CD4-positive, alpha-beta T cell treated with Interleukin-17A for 4 hours (primary cell): ENCODE results near the gene CBLL1.
A peak's percentile ranks its signal among the peaks of the same experiment; 100 is the strongest.

ENCODE experiments used
- DNase-seq: peaks from one replicate; pipeline ENCODE4 v3.0.0-alpha.2; 2020; ENCODE audit warnings: mixed read lengths

The CBLL1 gene

GRCh38 chr7:107743567-107744344, at the start of gene CBLL1:
CBLL1 (plus strand) TSS chr7:107744142; CDS start chr7:107744164, 22 bp downstream.
- peak; percentile 98 for DNase-seq

DNA sequence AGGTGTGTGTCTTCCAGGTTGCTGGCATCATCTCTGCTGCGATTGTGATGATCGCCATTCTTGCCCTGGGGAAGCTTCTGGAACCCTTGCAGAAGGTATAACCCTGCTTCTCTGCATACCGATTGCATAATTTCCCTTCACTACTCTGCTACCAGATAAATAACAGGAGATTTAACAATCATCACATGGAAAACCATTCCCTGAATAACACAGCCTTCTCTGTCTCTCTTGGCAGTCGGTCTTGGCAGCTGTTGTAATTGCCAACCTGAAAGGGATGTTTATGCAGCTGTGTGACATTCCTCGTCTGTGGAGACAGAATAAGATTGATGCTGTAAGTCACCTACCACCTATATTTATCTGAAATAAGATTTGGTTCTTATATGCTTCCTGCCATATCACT, 49.6 kb upstream of the CBLL1 start:
- DNase-seq = no peak

DNA sequence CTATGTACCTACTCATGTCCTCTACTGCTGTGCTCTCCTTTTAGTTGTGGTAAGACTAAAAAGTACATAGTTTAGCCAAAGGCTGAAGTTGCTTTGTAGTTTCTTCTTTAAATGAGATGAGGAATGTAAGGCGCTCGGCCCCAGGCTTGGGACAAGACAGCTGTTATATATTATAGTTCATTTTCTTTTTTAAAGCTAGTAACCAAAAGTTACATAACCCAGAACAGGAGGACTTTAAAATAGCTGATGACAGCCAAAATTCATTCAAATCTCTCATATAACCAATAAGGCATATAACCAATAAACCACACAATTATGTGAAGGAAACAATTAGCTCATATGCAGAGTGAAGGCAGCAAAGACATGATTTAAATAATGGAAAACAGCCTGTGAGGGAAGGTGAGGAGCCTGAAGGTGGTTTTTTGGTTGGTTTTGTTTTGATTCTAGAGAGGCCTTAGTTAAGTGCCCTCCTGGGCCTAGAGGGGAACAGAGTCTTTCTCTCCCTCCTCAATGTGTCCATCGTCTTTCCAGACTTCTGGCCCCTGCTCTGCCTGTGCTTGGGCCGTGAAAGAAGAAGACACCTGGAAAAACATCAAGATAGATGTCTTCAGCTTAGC, 47.5 kb upstream of the CBLL1 start:
- no peak for DNase-seq

- DNase-seq = no peak
These were observed 46.5 kb upstream of the CBLL1 start for GRCh38 chr7:107697321-107698049.

DNA sequence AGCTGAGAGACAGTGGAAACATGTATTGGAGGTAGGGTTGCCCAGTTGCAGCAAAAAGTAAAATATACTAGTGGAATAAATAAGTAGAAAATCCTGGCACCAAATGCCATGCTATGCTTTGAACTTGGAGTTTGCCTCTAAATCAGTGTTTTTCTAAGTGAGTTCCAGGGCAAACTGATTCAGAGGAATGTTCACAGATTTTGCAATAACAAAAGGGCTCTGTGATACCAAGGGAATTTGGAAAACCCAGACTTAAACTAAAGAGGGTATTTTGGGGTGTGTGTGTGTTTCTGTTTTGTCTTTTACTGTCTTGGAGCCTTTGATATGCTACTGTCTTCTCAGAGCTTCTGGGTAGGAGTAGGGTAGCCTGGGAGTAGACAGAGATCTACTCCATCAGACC, 43.4 kb upstream of the CBLL1 start:
- DNase-seq = no peak

DNA sequence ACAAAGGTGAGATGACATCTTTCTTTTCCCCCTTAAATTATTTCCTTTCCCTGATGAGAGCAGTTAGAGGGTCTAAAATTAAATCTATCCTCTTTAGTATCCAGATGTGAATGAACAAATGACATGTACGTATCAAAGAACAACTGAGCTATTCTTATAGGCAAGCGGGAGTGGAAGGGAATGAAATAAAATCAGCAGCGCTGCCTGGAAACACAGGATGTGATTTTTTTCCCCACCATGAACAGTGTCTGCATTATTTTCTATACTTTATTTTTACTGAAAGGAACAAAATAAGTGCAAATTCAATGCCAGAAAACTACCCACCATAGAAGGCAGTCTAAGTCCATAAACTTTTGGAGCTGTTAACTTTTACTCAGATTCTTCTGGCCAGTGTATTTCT, 42.8 kb upstream of the CBLL1 start:
- no peak for DNase-seq

- no peak for DNase-seq
These were observed 40.7 kb upstream of the CBLL1 start for GRCh38 chr7:107703219-107703618.

DNA sequence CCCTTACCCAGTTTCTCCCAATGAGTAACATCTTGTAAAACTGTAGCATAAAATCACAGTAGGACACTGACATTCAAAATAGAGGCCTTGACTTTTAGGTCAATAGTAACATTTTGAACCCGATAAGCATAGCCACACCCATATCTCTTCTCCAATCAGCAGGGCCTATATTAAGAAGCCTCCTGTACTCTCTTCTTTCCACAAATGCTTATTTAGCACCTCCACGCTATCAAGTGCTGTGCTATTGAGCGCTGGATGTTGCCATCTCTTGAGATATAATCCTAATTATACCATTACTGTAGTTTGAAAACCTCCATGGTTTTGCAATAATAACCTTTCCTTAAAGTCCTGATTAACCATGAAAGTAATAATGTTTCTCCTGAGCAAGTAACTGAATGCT, 40.1 kb upstream of the CBLL1 start:
- DNase-seq = no peak

- no peak for DNase-seq
These were observed 35.0 kb upstream of the CBLL1 start for GRCh38 chr7:107708956-107709355.

- no peak for DNase-seq
These were observed 32.6 kb upstream of the CBLL1 start for GRCh38 chr7:107711301-107711700.

DNA sequence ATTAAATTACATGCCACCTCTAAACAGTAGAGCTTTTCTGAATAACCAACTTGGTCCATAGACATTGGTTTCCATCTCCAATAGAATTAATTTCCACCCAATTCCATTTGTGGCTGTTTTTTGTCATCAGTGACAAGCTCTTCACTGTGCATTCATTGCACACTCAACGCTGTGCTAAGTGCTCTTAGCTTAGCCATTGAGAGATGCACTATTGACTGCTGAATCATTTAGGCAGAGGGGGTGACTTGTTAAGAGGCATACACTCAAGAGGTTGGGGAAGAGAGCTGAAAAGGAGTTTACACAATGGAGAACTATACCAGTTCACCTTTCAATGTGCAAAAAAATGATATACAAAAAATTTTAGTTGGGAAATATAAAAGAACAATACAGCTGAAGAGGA, 31.9 kb upstream of the CBLL1 start:
- no peak for DNase-seq

GRCh38 chr7:107712896-107713295, 31.0 kb upstream of the CBLL1 start:
- DNase-seq = no peak

DNA sequence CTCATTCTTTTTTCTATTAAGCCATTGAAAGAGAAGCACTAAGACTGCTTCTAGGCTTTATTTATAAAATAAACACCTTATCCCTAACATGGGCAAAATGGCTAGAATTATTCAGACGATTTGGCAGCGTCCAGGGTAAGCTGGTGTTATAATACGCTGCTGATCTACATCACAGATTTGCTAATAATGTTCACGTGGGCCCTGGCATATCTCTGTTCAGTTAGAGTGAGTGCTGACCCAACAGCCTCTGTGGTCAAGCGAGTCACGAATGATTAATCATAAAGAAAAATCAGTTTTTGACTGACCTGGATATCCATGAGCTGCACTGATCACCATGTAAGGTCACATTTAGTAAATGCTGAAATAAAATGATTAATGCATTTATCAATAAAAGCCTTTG, 28.4 kb upstream of the CBLL1 start:
- no peak for DNase-seq

DNA sequence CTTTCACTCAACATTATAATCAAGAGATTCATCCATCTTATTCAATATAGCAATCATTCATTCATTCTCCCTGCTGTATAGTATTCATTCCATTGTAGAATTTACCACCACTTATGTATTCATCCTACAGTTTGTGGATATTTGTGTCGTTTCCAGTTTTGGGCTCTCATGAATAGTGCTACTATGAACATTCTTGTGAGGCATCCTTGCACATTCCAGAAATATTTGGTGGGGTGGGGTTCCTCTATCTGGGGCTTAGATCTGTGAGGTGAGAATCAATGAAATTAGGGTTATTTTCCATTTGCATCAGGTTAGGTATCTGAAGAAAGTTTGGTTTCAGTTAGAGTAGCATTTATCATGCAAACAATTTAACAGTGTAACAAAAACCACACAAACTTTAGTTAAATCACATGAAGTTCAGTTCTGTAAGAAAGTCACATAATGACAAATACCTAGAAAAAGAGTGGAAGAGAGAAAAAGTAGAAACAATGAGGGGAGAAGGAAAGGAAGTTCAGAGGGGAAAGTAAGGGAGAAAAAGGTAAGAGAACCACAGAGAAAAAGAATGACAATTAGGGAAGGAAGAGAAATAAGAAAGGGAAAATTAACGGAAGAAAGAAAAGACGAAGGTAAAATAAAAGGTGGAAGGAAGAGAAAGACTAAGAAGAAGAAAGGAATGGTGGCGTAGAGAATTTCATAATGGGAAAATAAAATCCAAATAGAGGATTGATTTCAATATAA, 25.3 kb upstream of the CBLL1 start:
- no peak for DNase-seq

GRCh38 chr7:107721286-107721685, 22.7 kb upstream of the CBLL1 start:
- DNase-seq = no peak

DNA sequence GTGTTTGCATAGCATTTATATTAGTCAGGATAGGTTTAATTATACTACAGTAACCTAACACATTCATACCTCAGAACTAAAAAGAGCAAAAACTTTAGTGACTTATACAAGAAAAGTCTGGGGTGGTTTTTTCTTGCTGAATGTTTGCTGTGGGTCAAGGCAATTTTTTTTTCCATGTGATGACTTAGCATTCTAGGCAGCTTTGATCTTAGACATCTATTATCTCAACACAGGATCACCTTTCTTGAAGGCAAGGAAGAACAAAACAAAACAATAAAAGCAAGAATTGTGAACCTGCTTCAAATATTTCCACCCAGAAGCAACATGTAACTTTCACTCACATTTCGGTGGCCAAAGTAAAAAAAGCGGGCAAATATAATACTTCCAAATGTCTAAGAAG, 20.7 kb upstream of the CBLL1 start:
- no peak for DNase-seq

- peak; percentile 69 for DNase-seq
These were observed 18.7 kb upstream of the CBLL1 start for GRCh38 chr7:107725138-107725740.

GRCh38 chr7:107726356-107727130, 17.4 kb upstream of the CBLL1 start:
- no peak for DNase-seq

DNA sequence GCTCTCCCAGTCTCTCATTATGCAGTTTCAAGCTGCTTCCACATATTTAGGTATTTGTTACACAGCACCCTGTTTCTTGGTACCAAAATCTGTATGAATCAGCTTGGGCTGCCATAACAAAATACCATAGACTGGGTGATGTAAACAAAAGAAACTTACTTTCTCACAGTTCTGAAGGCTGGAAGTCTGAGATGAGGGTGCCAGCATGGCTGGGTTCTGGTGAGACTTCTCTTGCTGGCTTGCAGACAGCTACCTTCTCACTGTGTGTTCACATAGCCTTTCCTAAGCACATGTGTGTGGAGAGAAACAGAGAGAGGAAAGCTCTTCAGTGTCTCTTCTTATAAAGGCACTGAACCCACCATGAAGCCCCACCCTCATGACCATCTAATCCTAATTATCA, 15.7 kb upstream of the CBLL1 start:
- no peak for DNase-seq

DNA sequence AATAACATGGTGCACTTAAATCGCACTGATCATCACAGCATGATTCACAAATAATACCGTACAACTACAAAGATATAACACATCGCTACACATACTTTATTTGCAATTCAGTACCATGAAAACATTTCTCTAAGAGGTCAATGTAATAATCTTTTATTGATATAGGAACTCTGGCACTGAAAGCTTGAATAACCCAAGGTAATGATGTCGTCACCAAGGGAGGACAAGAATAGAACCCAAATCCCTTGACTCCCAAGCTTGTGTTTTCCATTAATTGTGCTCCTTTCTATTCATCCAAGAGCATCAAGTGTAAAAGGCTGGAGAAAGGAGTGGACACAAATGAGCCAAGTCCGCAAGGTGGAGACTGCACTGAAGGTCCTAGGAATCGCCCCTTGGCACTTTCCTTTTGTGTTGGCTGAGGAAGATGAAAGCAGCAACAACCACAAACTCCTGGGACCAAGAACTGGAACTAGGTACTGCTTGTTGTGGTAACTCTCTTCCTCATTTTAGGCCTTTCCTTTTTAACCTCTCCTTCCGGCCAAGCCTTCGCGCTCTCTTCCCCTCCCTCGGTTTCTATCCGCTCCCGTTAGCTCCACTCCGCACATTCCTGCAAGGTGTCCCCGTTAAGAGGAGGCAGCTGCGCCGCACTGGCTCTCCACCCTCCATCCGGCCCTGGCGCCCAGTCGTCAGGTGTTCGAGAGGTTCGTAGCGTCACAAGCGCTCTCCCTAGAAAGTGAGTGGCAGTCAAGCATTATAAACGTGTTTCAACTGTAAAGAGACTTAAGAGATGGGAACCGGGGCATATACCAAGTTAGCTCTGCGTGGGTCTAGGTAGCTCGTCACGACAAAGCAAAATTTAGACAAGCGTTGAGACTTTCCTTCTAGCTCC, 1.0 kb upstream of the CBLL1 start:
- DNase-seq = no peak

DNA sequence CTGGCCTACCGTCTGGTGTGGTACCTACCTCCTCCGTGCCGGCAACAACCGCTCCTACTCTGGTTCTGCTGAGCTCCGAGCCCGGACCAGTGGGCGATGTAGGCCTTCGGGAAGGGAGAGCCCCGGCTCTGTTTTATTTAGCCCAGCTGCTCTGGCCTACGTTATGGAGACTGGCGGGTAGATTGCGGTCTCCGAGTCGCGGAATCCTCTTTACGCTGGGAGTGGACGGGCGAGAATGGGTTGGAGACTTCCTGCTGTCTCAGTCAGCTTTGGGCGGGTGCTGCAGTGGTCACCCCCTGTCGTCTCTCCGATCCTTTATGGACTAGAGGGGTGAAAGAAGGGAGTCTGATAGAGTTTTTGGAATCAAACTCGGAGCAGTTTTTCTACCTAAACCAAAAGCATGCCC, 406 bp downstream of the CBLL1 start:
- no peak for DNase-seq
